WERI-Rb-1 (cell line): Measurements from ENCODE around the gene HSPB7.
"Not testable (repeated sequence)": the region's sequence is repeated elsewhere in the genome, so short reads cannot be mapped to it uniquely, and the experiment has no call there.

Source experiments
- DNase-seq: peaks from one replicate; pipeline ENCODE4 v3.0.0-alpha.2; 2020
- H3K27ac ChIP-seq: fragments of 250-450 bp; sonication (Bioruptor Pico); 2 replicates; pipeline ENCODE4 v1.5.1; 2020; ENCODE audit warnings: mild to moderate bottlenecking, moderate library complexity
- H3K27me3 ChIP-seq: fragments of 250-450 bp; sonication (Bioruptor Pico); 2 replicates; pipeline ENCODE4 v1.5.1; 2021; ENCODE audit warnings: mild to moderate bottlenecking, low read depth, moderate library complexity; ENCODE audit not compliant: insufficient read depth, severe bottlenecking
- H3K36me3 ChIP-seq: fragments of 250-450 bp; sonication (Bioruptor Pico); 2 replicates; pipeline ENCODE4 v1.5.1; 2020; ENCODE audit warnings: mild to moderate bottlenecking, moderate library complexity
- H3K4me3 ChIP-seq: 2 replicates; pipeline ENCODE4 v1.5.1; 2011; ENCODE audit warnings: low read depth, mild to moderate bottlenecking, control low read depth, low read length
- H3K9me3 ChIP-seq: fragments of 250-450 bp; sonication (Bioruptor Pico); 2 replicates; pipeline ENCODE4 v1.5.1; 2021; ENCODE audit warnings: mild to moderate bottlenecking, moderate library complexity; ENCODE audit not compliant: severe bottlenecking
- TF ChIP-seq, protein P1 (sequence below): IDR thresholded peaks from 2 replicates; pipeline ENCODE4 v1.5.1; 2011; ENCODE audit warnings: low read depth, mild to moderate bottlenecking, control low read depth, inconsistent platforms, low read length

Gene HSPB7

DNA sequence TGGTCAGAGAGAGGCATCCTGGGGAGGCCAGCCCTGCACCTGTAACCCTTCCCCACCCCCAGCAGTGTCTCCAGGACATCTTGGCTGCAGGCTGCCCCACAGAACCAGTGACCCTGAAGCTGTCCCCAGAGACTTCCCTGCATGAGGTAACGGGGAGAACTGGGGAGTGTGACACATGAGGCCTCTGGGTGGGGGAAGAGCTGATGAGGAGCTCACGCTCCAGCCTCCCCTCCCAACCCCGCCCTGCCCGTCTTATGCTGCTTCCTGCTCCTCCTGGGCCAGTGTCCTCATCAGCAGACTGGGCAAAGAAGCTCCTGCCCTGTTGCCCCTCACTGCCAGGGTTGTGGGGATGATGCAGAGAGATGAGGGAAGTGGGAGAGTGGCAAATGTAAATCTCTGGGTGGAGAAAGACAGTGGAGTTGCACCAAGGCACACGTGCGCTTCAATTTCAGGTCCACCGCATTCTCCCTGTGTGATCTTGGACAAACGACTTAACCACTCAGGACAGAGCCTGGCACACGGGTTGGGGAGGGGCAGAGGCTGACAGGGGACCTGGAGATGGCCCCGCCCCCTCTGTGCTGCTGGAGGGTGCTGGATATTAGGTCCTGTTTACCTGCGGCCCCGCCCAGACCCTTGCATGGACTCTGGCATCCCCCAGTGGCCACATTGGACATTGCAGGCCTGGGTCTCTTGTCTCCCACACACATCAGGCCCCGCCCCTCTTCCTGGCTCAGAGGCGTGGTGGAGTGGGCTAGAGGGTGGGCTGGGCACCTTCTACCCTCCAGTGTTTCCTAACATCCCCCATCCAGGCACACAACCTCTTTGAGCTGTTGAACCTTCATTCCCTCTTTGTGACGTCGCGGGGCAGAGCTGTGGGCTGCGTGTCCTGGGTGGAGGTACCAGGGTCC is 38.0 kb upstream of the HSPB7 start:
- no peak overlapping the region for H3K27ac ChIP-seq

GRCh38 chr1:16054598-16055540 is 37.0 kb upstream of the HSPB7 start:
- Histone ChIP-seq H3K4me3 (no peak overlapping the region), H3K36me3 (no peaks in the 10 kb centered on the region), H3K27ac (no peak overlapping the region), H3K9me3 (no peaks in the 10 kb centered on the region), H3K27me3 (no peaks in the 10 kb centered on the region)
- TF ChIP-seq, protein P1, sequence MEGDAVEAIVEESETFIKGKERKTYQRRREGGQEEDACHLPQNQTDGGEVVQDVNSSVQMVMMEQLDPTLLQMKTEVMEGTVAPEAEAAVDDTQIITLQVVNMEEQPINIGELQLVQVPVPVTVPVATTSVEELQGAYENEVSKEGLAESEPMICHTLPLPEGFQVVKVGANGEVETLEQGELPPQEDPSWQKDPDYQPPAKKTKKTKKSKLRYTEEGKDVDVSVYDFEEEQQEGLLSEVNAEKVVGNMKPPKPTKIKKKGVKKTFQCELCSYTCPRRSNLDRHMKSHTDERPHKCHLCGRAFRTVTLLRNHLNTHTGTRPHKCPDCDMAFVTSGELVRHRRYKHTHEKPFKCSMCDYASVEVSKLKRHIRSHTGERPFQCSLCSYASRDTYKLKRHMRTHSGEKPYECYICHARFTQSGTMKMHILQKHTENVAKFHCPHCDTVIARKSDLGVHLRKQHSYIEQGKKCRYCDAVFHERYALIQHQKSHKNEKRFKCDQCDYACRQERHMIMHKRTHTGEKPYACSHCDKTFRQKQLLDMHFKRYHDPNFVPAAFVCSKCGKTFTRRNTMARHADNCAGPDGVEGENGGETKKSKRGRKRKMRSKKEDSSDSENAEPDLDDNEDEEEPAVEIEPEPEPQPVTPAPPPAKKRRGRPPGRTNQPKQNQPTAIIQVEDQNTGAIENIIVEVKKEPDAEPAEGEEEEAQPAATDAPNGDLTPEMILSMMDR, result no peak
- no peak for DNase-seq

More for the DNA sequence above, 38.0 kb upstream of the HSPB7 start:
- no peaks in the 10 kb centered on the region for H3K27me3 ChIP-seq
- no peaks in the 10 kb centered on the region for H3K9me3 ChIP-seq
- no peaks in the 10 kb centered on the region for H3K36me3 ChIP-seq
- DNase-seq, result peak; percentile 93
- H3K4me3 ChIP-seq, result no peak overlapping the region
- TF ChIP-seq, protein P1, result peak; percentile 97

- H3K27ac ChIP-seq, result no peak overlapping the region
- H3K9me3 ChIP-seq, result no peaks in the 10 kb centered on the region
- no peak for DNase-seq
- H3K4me3 ChIP-seq, result no peak overlapping the region
- H3K27me3 ChIP-seq, result no peaks in the 10 kb centered on the region
- no peaks in the 10 kb centered on the region for H3K36me3 ChIP-seq
- TF ChIP-seq, protein P1, result no peak
Observed at GRCh38 chr1:16053781-16054502, 36.1 kb upstream of the HSPB7 start.

DNA sequence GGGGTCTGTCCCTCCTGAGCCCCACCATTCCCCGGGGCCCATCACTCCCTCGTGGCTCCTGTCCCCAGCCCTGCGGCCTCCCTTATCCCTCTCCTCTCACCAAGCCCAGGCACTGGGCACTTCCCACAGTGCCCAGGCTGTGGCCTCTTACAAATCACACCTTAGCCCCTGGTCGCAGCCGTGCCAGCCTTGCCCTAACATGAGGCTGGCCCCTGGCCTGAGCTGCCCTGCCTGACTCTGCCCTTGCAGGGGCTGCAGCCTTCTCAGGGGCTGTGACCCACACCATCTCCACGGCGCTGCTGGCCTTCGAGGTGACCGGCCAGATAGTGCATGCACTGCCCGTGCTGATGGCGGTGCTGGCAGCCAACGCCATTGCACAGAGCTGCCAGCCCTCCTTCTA is 34.1 kb upstream of the HSPB7 start:
- H3K4me3 ChIP-seq, H3K27ac ChIP-seq, H3K36me3 ChIP-seq, DNase-seq, H3K27me3 ChIP-seq, H3K9me3 ChIP-seq: not testable (repeated sequence)

GRCh38 chr1:16051039-16051438 is 33.2 kb upstream of the HSPB7 start:
- Histone ChIP-seq H3K27me3 (no peaks in the 10 kb centered on the region), H3K27ac (no peak overlapping the region), H3K4me3 (no peak overlapping the region), H3K9me3 (no peaks in the 10 kb centered on the region), H3K36me3 (no peaks in the 10 kb centered on the region)
- DNase-seq, result no peak
- TF ChIP-seq, protein P1, result no peak
